ENCODE data around the gene DNAH8. TPM values are rescaled to one million over a fixed set of nuclear protein-coding genes. Genes with fewer than 3 reads are reported as not detected.
"Not testable (repeated sequence)": the region's sequence is repeated elsewhere in the genome, so short reads cannot be mapped to it uniquely, and the experiment has no call there.

DNAH8 gene
- polyA plus RNA-seq, 3 donors, result not detected

DNA sequence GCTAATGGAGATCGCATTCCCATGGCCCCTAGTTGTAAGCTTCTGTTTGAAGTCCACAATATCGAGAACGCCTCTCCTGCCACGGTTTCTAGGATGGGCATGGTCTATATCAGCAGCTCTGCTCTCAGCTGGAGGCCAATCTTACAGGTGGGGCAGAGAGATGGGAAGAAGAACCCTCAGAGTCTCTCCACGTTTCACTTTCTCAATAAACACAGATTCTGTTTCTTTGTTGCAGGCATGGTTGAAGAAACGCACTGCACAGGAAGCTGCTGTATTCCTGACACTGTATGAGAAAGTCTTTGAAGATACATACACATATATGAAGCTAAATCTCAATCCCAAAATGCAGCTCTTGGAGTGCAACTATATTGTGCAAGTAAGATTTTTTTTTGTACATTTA, 157.9 kb downstream of the DNAH8 start:
- H3K4me3 Mint-ChIP-seq, result no peak overlapping the region
- Histone ChIP-seq H3K36me3 (replicated peaks in 1 of 2; ENCODE audit: control insufficient read depth in 1 of 2, insufficient read depth in 2 of 2, low read length in 2 of 2) (no peaks in the 10 kb centered on the region), H3K4me2 (replicated peaks; ENCODE audit: extremely low read depth, low read length, poor library complexity, severe bottlenecking) (no peak overlapping the region), H3K4me3 (replicated peaks in 1 of 3; ENCODE audit: low read depth in 2 of 3, low read length in 3 of 3) (no peak overlapping the region), H3K79me2 (ENCODE audit: insufficient read depth, low read length) (no peaks in the 10 kb centered on the region), H2AFZ (ENCODE audit: insufficient read depth, low read depth, low read length, poor library complexity, severe bottlenecking) (no peak overlapping the region), H3K9ac (ENCODE audit: insufficient read depth, low read length, poor library complexity, severe bottlenecking) (no peak overlapping the region), H3K27ac (ENCODE audit: low read depth in 1 of 2, low read length in 2 of 2) (no peak overlapping the region), H3K4me1 (ENCODE audit: control insufficient read depth in 1 of 2, insufficient read depth in 2 of 2, low read length in 2 of 2) (peaks cover 15 to 16% of the 10 kb centered on the region in 2 donors), H3K27me3 (ENCODE audit: control insufficient read depth in 2 of 2, insufficient read depth in 2 of 2, low read length in 2 of 2) (peaks cover 0 to 2% of the 10 kb centered on the region in 2 donors), H3K9me3 (replicated peaks in 1 of 2; ENCODE audit: control insufficient read depth in 1 of 2, insufficient read depth in 1 of 2, low read length in 2 of 2) (no peaks in the 10 kb centered on the region), H4K20me1 (ENCODE audit: insufficient read depth, low read length) (no peaks in the 10 kb centered on the region)
- H3K9me3 Mint-ChIP-seq, result peaks cover 0 to 2% (median 0%) of the 10 kb centered on the region in 7 donors
- peaks cover 22% of the 10 kb centered on the region for H3K4me1 Mint-ChIP-seq
- H3K27me3 Mint-ChIP-seq (ENCODE audit: low read depth in 3 of 3), result peaks cover 1 to 12% (median 3%) of the 10 kb centered on the region in 3 donors
- 100% methylated on average over 1 of the region's 6 CpGs for WGBS (ENCODE audit: insufficient coverage)
- no peaks in the 10 kb centered on the region for H3K36me3 Mint-ChIP-seq
- intact Hi-C loops (cut with micrococcal nuclease), result loop anchor here in 1 of 2 donors (5.0 to 10.0 kb wide), 2 partner anchors 292 to 434 kb away; no protein-coding TSS in a partner anchor
- no peak overlapping the region for H3K27ac Mint-ChIP-seq
- DNase-seq, result no peak
- TF ChIP-seq, protein P1, sequence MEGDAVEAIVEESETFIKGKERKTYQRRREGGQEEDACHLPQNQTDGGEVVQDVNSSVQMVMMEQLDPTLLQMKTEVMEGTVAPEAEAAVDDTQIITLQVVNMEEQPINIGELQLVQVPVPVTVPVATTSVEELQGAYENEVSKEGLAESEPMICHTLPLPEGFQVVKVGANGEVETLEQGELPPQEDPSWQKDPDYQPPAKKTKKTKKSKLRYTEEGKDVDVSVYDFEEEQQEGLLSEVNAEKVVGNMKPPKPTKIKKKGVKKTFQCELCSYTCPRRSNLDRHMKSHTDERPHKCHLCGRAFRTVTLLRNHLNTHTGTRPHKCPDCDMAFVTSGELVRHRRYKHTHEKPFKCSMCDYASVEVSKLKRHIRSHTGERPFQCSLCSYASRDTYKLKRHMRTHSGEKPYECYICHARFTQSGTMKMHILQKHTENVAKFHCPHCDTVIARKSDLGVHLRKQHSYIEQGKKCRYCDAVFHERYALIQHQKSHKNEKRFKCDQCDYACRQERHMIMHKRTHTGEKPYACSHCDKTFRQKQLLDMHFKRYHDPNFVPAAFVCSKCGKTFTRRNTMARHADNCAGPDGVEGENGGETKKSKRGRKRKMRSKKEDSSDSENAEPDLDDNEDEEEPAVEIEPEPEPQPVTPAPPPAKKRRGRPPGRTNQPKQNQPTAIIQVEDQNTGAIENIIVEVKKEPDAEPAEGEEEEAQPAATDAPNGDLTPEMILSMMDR (IDR thresholded peaks at IDR 0.05), result no peak

DNA sequence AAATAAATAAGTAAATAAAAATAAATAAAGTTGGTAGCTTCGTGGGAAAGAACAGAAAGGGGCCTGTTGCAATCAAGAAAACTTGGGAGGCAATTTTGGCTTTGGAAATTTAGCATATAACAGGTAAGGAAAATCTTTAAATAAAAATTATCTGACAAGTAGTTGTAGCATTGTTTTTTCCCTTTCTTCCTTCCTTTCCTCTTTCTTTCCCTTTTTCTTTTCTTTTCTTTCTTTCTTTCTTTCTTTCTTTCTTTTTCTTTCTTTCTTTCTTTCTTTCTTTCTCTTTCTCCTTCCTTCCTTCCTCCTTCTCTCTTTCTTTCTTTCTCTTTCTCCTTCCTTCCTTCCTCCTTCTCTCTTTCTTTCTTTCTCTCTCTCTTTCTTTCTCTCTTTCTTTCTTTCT, 158.7 kb downstream of the DNAH8 start:
- not testable (repeated sequence) for H3K4me2 ChIP-seq (replicated peaks; ENCODE audit: extremely low read depth, low read length, poor library complexity, severe bottlenecking); H3K79me2 ChIP-seq (ENCODE audit: insufficient read depth, low read length); H3K9me3 Mint-ChIP-seq; H2AFZ ChIP-seq (ENCODE audit: insufficient read depth, low read depth, low read length, poor library complexity, severe bottlenecking); H4K20me1 ChIP-seq (ENCODE audit: insufficient read depth, low read length); DNase-seq; H3K9me3 ChIP-seq (replicated peaks in 1 of 2; ENCODE audit: control insufficient read depth in 1 of 2, insufficient read depth in 1 of 2, low read length in 2 of 2); H3K27ac Mint-ChIP-seq; H3K9ac ChIP-seq (ENCODE audit: insufficient read depth, low read length, poor library complexity, severe bottlenecking); H3K36me3 Mint-ChIP-seq; H3K27me3 Mint-ChIP-seq (ENCODE audit: low read depth in 3 of 3); H3K4me3 Mint-ChIP-seq; H3K4me3 ChIP-seq (replicated peaks in 1 of 3; ENCODE audit: low read depth in 2 of 3, low read length in 3 of 3); H3K27ac ChIP-seq (ENCODE audit: low read depth in 1 of 2, low read length in 2 of 2); H3K36me3 ChIP-seq (replicated peaks in 1 of 2; ENCODE audit: control insufficient read depth in 1 of 2, insufficient read depth in 2 of 2, low read length in 2 of 2); H3K27me3 ChIP-seq (ENCODE audit: control insufficient read depth in 2 of 2, insufficient read depth in 2 of 2, low read length in 2 of 2)
- peaks cover 25% of the 10 kb centered on the region for H3K4me1 Mint-ChIP-seq
- intact Hi-C loops (cut with micrococcal nuclease), result loop anchor here in 1 of 2 donors (5.0 to 10.0 kb wide), 2 partner anchors 291 to 433 kb away; no protein-coding TSS in a partner anchor
- H3K4me1 ChIP-seq (ENCODE audit: control insufficient read depth in 1 of 2, insufficient read depth in 2 of 2, low read length in 2 of 2), result peaks cover 15 to 16% of the 10 kb centered on the region in 2 donors
- no CpG with 5 or more reads among the region's 1 CpG for WGBS (ENCODE audit: insufficient coverage)

Measured in CD14-positive monocyte (primary cell).